Measurements from ENCODE around the gene FSTL4.

GRCh38 chr5:133613743-133614142 is 1.4 kb upstream of the FSTL4 start:
- TF ChIP-seq CTCF (conservative IDR thresholded peaks at IDR 0.05; ENCODE audit: low read length) (no peak), EZH2phosphoT487 (IDR thresholded peaks at IDR 0.05; ENCODE audit: borderline replicate concordance, low read depth, low read length) (no peak)
